Activated CD4-positive, CD25-positive, alpha-beta regulatory T cell treated with anti-CD3 and anti-CD28 coated beads, Interleukin-2, amount 50 U/mL, for 72 hours (primary cell): Measurements from ENCODE around the gene SEPTIN7.

ENCODE experiments used
- DNase-seq: peaks from one replicate; pipeline ENCODE4 v3.0.0; 2021

Gene SEPTIN7

DNA sequence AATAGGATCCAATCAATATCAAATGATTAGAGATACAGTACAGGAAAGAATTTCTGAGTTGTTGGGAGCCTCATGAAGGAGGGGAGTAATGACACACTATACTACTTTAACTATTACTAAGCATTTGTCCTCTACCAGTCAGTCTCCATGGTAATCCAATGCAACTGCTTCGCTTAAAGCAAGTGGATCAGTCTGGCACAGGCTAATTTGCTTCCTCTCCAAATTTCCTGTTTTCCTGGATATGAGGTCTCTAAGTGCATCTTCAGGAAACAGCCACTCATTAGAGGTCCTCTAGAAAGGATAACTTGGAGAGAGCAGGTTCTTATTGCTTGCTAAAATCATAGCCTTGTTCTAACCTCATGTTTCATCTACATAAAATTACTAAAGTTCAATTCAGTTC, 8.4 kb upstream of the SEPTIN7 start:
- no peak for DNase-seq

DNA sequence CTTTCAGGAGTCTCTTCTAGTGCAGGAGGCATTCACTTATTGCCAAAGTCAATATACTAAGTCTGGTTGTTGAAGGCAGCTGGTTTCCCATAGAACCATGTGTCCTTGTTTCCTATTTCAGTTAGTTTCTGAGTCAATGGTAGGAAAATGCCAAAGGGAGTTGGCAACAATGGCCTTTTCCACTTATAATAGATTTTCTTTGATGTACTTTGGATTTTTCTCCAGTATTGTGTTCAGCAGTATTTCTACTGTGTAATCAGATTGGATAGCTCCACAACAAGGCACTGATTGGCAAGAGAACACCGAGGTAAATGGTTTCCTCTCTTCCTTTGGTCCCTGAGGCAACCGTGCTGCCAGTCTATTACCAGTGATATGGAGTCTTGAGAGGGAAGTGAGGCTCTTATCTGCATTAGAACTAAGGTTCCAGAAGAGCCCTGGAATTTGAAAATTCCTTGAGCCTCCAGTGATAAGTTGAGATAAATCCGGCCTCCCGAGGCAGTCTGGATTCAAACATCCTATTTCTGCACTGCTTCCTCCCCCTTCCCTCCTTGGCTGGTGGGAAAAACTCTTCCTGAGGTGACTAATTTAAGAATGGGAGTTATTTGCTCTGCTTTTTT, 7.9 kb upstream of the SEPTIN7 start:
- no peak for DNase-seq

DNA sequence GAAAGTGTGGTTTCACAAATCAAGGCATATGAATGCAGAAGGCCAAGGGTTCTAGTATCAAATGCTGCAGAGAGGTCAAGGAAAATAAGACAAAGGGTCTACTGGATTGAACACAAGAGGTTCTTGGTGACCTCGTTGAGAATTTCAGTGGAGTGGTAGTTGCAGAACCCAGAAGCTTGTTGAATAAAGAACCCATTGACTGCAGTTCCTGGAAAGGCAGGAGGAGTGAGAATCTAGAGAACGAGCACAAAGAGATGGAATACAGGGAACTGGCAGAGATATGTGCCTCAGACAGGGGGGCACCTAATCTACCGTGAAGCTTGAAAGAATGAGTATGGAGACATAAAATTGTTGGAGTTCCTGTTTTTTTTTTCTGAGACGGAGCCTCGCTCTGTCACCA, 3.5 kb upstream of the SEPTIN7 start:
- no peak for DNase-seq

DNA sequence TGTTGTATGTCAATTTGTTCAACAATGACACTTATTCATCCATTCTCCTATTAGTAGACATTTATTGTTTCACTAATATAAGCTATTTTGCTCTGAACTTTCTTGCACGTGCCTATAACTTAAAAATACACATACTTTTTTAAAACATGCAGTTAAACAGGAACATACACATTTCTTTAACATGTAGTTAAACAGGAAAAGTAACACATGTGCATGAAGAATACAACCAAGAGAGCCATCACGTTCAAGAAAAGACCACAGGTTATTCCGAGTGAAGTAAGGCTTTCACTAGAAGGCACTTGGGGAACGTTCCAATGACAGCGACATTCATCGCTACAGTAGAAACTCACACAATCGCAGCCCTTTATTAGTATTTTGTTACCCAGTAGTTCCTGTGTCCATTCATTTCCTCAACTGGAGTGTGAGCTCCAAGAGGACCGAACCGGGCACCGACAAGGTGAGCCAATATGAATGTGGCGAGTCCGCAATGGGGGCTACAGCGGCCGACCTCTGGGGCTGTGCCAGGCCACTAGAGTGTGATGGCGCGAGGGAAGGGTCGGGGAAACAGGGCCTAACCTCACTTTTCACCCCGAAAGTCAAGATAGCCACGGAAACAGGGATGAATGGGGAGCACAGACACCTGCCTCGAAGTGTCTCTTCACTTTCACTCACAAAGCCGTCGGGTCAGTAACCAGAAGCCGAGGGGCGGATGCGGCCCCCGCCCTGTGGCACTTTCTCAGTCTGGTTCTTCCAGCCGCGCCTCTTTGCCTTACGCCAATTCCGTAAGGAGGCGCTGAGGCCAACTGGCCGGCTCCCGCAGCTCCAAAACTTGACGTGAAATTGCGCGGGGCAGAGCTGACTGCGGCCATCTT, 775 bp upstream of the SEPTIN7 start:
- peak; percentile 81 for DNase-seq

DNA sequence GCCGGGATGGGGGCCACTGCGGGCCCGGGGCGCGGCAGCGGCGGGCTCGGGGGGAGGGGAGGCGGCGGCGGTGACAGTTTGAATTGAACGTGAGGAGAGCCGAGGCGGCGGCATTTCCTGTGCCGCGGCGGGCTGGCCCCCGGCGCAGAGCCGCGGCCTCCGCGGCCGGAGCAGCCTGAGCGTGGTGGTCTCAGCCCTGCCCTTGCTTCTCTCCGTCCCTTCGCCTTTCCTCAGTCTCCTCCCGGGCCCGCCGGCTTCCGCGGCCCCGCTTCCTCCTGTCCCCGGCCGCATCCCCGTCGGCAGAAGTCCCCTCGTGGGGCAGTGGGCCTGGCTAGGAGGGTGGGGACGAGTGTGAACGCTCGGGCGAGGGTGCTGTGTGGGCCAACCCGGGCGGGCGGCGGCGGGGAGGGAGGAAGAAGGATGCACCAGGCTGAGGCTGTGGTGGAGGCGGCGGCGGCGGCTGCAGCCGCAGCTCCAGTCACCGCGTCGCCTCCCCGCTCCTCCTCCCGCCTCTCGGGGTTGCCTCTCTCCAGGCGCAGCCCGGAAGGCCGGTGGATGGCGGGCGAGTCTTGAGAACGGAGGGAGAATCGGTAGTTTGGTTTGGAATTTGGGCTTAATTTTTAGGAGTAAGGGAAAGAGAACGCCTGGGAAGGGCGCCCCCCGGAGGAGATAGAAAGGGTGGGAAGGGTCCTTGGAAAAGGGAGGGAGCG, 690 bp downstream of the SEPTIN7 start:
- DNase-seq: peak; percentile 78

DNA sequence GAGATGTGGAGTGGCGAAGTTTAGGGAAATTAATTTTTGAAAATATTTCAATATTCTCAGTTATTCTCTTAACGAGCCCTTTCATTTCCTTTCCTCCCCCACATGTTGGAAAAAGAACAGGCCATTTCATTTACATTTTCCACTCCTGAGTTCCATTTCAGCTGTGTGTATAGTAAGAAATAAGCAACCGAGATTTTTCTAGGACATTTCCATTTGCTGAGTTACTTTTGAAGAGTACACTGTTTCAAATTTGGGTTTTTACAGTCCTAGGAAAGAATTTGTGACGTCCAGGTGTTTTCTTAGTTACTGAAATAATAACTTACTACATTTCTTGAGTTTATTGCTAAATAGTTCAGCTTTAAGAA, 1.2 kb downstream of the SEPTIN7 start:
- DNase-seq: no peak

DNA sequence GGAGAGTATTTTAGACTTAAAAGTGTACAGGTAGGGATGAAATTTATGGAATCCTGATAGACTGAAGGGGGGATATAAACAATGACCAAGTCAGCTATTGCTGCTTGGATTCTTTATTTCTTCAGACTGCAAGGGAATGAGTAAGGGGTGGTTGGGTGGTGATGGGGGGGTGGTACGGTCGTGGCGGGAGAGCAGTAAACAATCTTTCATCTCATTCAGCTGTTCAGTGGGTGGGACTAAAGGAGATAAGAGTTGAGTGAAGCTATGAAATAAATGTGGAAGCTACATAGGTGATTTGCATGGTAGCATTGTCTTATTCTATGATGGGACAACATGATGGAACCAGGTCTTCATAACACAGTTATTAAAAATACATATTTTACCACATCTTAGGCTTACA, 1.8 kb downstream of the SEPTIN7 start:
- DNase-seq: no peak

DNA sequence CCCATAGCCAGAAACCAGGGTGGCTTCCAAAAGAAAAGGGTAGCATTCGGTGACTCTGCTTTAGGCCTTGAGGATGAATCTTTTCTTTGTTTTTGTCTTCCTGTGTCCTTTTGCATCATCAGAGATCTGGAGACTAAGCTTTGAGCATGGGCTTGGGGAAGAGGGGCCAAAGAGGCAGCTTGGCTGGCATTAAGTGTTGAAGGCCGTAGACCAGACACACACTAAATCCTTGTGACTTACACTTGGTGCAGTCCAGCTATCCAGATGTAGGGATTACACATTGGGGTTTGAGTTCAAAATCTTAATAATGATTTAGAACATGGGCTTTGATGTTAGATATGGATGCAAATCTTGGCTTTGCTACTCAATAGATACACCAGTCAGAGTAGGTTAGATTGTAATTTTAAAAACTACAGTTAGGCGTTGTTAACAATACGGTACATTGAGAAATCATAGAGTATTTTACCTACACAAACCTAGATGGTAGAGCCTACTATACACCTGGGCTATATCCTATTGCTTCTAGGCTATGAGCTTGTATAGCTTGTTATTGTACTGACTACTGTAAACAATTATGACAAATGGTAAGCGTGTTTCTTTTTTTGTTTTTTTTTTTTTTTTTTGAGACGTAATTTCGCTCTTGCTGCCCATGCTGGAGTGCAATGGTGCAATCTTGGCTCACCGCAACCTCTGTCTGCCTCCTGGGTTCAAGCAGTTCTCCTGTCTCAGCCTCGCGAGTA, 3.5 kb downstream of the SEPTIN7 start:
- DNase-seq: no peak

DNA sequence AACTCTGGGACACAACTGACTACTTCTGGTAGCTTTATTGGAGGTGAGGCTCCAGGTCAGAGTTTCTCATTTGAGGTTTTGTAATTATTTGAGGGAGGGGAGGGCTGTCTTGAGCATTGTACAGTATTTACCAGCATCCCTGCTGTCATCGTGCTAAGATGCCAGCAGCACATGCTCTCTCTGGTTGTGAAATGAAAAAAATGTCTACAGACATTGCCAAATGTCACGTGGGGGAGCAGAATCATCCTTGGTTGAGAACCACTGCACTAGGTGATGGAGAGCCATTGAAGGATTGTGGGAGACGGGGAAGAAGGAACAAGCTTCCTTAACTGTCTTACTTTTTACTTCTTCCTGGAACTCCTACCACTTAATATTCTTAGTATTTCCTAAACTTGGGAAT, 5.0 kb downstream of the SEPTIN7 start:
- no peak for DNase-seq

DNA sequence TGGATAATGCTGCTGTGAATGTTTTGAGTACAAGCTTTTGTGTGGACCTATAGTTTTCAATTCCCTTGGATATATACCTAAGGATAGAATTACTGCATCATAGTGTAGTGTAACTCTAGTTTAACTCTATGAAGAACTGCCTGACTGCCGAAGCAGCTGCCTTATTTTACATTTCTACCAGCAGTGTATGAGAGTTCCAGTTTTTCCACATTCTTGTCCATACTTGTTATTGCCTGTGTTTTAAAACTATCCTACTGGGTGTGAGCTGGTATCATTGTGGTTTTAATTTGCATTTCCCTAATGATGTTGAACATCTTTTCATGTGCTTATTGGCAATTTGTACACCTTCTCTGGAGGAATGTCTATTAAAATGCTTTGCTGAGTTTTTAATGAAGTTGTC, 15.7 kb downstream of the SEPTIN7 start:
- DNase-seq: no peak

DNA sequence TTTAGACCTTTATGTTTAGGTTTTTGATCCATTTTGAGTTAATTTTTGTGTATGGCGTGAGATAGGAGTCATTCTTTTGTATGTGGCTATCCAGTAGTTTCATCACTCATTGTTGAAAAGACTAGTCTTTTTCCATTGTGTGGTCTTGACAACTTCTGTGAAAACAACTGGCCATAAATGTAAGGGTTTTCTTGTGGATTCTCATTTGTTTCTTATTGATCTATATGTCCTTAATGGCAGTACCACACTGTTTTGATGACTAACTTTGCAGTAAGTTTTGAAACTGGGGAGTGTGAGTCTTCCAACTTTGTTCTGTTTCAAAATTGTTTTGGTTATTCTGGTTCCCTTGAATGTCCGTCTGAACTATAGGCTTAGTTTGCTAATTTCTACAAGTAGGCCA, 16.3 kb downstream of the SEPTIN7 start:
- DNase-seq: no peak

DNA sequence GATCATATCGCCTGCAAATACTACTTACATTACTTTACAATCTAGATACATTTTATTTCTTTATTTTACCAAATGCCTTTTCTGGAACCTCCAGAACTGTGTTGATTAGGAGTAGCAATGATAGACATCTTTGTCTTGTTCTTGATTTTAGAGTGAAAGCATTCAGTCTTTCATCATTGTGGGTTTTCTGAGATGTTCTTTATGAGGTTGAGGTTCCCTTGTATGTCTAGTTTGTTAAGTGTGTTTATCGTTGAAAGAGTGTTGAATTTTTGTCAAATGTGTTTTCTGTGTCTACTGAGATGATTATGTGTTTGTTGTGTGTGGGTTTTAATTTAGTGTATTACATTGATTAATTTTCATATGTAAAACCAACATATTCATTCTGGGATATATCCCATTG, 17.1 kb downstream of the SEPTIN7 start:
- DNase-seq: no peak

DNA sequence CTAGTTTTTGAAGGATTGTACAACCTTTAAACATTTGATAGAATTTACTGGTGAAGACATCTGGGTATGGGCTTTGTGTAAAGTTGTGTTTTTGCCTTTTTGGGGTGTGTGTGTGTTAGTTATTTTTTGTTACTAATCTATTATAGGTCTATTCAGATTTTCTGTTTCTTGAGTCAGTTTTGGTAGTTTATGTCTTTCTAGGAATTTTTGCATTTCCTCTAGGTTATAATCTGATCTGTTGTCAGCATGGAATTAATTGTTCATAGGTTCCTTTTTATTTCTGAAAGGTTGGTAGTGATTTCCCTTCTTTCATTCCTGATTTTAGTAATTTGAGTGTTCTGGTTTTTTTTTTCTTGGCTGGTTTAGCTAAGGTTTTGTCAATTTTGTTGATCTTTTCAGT, 17.7 kb downstream of the SEPTIN7 start:
- DNase-seq: no peak

DNA sequence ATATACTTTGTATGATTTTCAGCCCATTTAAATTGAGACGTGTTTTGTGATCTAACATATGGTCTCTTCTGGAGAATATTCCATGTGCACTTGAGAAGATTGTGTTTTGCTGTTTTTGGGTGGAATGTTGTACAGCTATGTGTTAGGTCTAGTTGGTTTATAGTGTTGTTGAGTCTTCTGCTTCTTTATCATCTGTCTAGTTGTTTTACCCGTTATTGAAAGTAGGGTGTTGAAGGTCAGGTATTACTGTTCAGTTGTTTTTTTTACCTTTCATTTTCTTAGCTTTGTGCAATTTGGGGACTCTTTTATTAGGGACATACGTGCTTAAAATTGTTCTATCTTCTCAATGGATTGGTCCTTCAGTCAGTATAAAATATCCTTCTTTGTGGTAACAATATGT, 18.5 kb downstream of the SEPTIN7 start:
- DNase-seq: no peak

DNA sequence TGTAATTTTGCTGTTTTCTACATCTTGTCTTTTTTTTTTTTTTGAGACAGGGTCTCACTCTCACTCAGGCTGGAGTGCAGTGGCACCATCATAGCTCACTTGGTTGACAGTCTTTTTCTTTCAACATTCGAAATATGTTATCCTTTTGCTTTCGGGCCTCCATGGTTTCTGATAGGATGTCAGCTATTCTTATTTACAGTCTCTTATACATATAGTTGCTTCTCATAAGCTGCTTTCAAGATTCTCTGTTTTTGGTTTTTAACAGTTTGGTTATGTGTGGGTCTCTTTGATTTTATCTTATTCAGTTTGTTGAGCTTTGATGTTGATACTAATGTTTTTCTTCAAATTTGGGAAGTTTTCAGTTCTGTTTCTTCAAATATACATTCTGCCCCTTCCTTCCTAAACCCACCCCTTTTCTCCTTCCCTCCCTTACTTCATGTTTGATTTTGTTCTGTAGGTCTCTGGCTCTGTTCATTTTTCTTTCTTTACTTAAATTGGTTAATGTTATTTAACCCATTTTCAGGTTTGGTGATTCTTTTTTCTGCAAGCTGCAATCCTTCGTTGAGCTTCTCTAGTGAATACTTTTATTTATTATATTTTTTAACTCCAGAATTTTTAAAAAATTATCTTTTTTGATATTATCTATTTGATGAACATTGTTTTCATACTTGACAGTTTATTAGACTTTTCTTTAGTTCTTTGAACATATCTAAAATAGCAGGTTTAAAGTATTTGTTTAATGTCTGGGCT, 19.3 kb downstream of the SEPTIN7 start:
- no peak for DNase-seq

DNA sequence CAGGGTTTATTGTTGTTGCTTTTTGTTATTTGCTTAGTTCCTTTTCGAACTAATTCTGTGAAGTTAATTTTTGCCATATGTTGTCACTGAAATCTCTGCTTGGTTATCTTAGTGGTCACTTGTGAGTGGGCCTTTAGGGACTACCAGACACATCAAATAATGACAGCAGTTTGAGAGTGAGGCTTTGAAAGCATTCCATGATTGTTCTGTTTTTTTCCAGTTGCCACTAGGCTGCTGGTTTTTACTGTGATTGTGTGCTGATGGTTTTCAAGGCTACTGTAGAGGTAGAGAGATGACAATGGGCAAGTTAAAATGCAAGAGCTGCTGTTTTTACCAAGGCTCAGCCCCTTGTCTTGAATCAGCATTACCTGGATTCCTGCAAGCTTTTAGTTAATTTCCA, 20.0 kb downstream of the SEPTIN7 start:
- DNase-seq: no peak

DNA sequence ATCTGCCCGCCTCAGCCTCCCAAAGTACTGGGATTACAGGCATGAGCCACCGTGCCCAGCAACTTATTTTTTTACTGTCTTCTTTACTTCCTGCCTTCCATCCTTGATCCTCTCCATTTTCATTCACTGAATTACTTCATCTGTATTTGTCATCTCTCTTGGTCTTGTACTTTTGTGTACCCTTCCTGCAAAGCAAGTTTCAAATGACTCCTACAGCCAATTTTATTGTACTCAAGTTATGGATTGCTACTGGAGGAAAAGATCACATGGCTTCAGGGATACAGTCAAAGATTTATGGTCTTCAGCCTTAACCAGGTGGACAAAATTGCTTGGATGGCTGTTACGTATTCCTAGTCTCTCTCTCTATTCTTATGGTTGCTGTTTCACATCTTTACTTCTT, 22.6 kb downstream of the SEPTIN7 start:
- DNase-seq: no peak

DNA sequence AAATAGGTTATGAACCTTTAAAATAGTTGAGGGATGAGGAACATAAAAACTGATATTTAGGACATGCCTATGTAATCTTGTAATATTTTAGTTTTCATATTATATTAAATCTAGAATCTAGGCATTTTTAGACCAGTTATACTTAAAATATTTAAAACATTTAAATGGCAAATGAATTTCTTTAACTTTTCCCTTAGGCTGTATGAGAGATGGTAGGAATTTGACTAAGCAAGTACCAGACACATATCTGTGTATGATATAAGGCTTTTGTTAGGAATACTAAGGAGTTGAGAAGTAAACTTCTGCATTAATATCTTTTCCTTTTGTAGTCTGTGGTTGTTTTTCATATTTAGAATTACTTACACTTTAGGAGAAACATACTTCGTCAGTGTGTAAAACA, 25.1 kb downstream of the SEPTIN7 start:
- no peak for DNase-seq

DNA sequence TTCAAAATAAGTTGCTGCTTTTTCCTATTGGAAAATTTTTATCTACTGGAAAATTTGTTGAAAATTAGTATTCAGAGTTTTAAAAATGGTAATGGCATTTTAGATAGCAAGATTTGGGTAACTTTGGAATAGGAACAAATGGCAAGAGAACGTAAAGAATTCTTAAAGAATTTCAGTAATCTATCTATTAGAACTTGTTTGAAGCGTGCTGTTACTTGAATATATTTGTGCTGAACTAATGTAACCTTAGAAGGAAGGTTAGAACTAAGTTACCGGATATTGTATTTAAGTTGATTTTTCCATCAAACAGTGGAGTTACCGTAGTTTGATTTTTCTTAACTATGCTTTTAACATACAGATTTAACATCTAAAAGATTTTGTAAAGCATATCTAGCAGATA, 25.9 kb downstream of the SEPTIN7 start:
- DNase-seq: no peak

DNA sequence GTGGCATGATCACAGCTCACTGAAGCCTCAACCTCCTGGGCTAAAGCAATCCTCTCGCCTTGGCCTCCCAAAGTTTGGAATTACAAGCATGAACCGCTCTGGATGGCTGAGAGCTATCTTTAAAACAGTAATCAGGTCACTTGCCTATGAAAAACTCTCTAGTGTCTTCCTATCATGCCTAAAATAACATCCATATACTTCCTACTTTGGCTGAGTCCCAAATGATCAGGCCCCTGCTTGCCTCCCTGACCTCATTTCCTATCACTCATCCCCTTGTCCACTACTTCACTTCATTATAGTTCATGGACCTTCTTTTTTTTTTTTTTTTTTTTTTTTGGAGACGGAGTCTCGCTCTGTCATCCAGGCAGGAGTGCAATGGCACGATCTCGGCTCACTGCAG, 28.0 kb downstream of the SEPTIN7 start:
- DNase-seq: no peak

DNA sequence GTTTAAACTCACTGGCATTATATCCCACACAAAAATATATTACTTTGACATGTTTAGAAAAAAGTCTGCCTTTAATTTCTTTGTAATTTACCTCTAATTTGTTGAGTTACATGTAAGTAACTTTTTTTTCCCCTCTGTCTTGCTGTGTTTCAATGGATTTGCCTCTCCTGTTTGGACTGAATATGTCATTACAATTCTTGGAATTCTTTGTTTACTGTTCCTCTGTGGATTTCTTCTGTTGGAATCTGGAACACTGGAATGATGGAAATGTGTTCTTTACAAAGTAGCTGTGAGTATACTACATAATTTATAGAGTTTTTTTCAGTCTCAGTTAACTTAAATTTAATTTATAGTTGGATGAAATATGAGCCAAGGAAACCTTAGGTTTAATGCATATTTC, 30.4 kb downstream of the SEPTIN7 start:
- no peak for DNase-seq
